ENCODE data around the gene PDE2A.
"Not testable (repeated sequence)": the region's sequence is repeated elsewhere in the genome, so short reads cannot be mapped to it uniquely, and the experiment has no call there.

GRCh38 chr11:72572540-72572939, 101.7 kb downstream of the PDE2A start:
- not testable (repeated sequence) for TF ChIP-seq POLR2A (IDR thresholded peaks at IDR 0.05; ENCODE audit: low read depth, low read length); RFX5 (IDR thresholded peaks at IDR 0.05; ENCODE audit: low read depth, low read length); MTA3 (IDR thresholded peaks at IDR 0.05; ENCODE audit: borderline replicate concordance, low read length); ZNF687 (IDR thresholded peaks at IDR 0.05); CTCF (IDR thresholded peaks at IDR 0.05 in 2 of 3, conservative IDR thresholded peaks at IDR 0.05 in 1 of 3; ENCODE audit: control insufficient read depth in 2 of 3, extremely low read depth in 1 of 3, insufficient read depth in 1 of 3, low read depth in 3 of 3, low read length in 3 of 3); BHLHE40 (IDR thresholded peaks at IDR 0.05; ENCODE audit: borderline replicate concordance in 1 of 2, low read depth in 2 of 2, low read length in 1 of 2); PKNOX1 (IDR thresholded peaks at IDR 0.05); MXI1 (IDR thresholded peaks at IDR 0.05; ENCODE audit: low read depth, low read length); NBN (IDR thresholded peaks at IDR 0.05)
